ENCODE measurements around the gene DIS3L2. TPM values are rescaled to one million over a fixed set of nuclear protein-coding genes. Genes with fewer than 3 reads are reported as not detected.
A peak's percentile ranks its signal among the peaks of the same experiment; 100 is the strongest.

The DIS3L2 gene
- total RNA-seq, 2 donors from 2014 or later = 19.6 to 22.1 TPM

DNA sequence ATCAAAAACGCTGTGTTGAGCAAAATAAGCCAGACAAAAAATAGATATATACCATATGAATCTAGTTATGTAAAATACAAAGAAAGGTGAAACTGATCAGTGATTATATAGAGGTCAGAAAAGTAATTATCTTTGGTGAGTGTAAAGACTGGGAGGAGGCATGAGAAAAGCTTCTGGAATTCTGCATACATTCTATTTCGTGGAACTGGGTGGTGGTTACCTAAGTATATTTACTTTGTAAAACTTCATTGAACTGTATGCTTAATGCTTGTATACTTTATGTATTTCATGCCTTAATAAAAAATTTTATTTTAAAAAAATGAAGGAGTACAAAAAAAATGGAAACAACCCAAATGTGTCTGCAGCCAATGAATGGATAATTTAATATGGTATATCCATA, 263.9 kb downstream of the DIS3L2 start:
- Histone ChIP-seq H3K27ac (no peak overlapping the region), H3K36me3 (no peaks in the 10 kb centered on the region), H3K27me3 (no peaks in the 10 kb centered on the region), H3K4me1 (peaks cover 0 to 8% of the 10 kb centered on the region in 2 donors), H3K9me3 (no peaks in the 10 kb centered on the region), H3K4me3 (no peak overlapping the region)
- no peak for DNase-seq (ENCODE audit: low spot score)
- TF ChIP-seq, protein P1, sequence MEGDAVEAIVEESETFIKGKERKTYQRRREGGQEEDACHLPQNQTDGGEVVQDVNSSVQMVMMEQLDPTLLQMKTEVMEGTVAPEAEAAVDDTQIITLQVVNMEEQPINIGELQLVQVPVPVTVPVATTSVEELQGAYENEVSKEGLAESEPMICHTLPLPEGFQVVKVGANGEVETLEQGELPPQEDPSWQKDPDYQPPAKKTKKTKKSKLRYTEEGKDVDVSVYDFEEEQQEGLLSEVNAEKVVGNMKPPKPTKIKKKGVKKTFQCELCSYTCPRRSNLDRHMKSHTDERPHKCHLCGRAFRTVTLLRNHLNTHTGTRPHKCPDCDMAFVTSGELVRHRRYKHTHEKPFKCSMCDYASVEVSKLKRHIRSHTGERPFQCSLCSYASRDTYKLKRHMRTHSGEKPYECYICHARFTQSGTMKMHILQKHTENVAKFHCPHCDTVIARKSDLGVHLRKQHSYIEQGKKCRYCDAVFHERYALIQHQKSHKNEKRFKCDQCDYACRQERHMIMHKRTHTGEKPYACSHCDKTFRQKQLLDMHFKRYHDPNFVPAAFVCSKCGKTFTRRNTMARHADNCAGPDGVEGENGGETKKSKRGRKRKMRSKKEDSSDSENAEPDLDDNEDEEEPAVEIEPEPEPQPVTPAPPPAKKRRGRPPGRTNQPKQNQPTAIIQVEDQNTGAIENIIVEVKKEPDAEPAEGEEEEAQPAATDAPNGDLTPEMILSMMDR (IDR thresholded peaks at IDR 0.05) = no peak

DNA sequence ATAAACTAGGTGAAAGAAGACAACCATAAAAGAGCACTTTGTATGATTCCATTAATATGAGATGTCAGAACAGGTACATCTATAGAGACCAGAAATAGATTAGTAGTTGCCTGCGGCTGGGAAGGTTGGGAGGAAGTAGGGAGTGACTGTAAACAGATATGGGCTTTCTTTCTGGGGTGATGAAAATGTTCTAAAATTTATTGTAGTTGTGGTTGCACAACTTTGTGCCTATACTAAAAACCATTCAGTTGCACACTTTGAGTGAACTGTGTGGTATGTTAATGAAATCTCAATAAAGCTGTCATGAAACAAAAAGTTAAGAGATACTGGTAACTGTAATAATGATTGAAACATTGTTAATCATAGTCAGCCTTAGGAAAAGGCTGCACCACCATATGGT, 264.4 kb downstream of the DIS3L2 start:
- no peak for DNase-seq (ENCODE audit: low spot score)
- no peaks in the 10 kb centered on the region for H3K36me3 ChIP-seq
- no peaks in the 10 kb centered on the region for H3K27me3 ChIP-seq
- H3K4me1 ChIP-seq = peaks cover 0 to 8% of the 10 kb centered on the region in 2 donors
- H3K27ac ChIP-seq = no peak overlapping the region
- TF ChIP-seq, protein P1 (IDR thresholded peaks at IDR 0.05) = no peak
- H3K9me3 ChIP-seq = no peaks in the 10 kb centered on the region
- no peak overlapping the region for H3K4me3 ChIP-seq

DNA sequence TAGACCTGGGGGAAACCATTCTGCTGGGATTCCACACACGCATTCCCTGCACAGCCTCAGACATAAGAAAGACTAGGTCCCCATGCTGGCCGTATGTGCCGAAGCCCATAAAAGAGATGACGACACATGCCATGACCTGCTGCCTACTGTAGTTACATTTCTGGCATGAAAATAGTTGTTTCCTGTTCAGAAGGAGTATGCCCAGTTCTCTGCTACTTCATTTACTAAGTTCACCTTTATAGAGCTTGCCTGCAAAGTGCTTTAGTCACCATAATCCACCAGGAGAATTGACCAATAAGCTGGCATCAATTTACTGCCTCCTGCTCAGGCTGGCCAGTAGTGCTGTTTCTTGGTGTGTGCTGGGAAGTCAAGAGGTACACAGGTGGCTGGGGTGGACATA, 266.8 kb downstream of the DIS3L2 start:
- Histone ChIP-seq H3K4me3 (no peak overlapping the region), H3K4me1 (peaks cover 0 to 8% of the 10 kb centered on the region in 2 donors), H3K9me3 (no peaks in the 10 kb centered on the region), H3K27ac (no peak overlapping the region), H3K27me3 (no peaks in the 10 kb centered on the region), H3K36me3 (no peaks in the 10 kb centered on the region)
- TF ChIP-seq, protein P1 (IDR thresholded peaks at IDR 0.05) = no peak
- DNase-seq (ENCODE audit: low spot score) = no peak

DNA sequence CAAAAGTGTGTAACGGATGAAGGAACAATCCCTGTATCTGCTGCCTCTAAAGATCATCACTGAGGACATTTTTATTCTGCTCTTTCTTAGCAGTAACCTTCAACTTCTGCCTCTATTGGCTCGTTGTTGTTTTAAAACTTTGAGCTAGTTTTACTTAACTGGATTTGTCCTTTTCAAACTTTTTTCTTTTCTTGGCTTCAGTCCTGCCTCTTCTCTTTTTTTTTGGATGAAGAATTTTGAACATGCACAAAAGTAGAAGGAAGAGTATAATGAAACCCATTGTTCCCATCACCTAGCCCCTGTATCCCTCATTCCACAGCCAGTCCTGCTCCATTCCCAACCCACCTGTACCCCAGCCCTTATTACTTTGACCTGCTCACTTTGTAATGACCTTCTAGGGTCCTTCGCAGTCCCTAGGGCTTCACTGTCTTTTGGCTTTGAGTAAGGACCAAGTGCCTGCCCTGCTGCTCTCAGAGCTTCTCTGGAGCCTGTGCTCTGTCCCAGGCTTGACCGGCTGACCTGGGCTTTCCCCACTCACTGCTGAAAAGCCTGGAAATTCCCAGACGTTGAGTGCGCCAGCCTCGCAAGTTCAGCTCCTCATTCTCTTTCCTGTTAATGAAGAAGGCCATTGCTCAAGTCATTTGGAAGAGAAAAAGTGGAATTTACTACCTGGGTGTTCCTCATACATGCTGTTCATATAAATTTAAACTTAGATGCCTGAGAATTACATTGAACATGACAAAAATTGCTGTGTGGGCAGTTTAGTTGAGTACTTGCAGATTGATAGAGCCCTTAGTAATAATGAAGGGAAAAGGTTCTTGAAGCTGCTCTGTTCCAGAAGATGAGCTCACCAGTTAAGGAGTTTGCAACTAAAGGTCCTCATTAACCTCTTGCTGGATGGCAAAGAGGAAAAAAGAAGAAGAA, 267.7 kb downstream of the DIS3L2 start:
- TF ChIP-seq, protein P1 (IDR thresholded peaks at IDR 0.05) = no peak
- peaks cover 0 to 8% of the 10 kb centered on the region in 2 donors for H3K4me1 ChIP-seq
- H3K4me3 ChIP-seq = no peak overlapping the region
- no peaks in the 10 kb centered on the region for H3K9me3 ChIP-seq
- H3K27me3 ChIP-seq = no peaks in the 10 kb centered on the region
- no peaks in the 10 kb centered on the region for H3K36me3 ChIP-seq
- H3K27ac ChIP-seq = peak overlapping the region in 1 of 2 donors; percentile 14
- no peak for DNase-seq (ENCODE audit: low spot score)

DNA sequence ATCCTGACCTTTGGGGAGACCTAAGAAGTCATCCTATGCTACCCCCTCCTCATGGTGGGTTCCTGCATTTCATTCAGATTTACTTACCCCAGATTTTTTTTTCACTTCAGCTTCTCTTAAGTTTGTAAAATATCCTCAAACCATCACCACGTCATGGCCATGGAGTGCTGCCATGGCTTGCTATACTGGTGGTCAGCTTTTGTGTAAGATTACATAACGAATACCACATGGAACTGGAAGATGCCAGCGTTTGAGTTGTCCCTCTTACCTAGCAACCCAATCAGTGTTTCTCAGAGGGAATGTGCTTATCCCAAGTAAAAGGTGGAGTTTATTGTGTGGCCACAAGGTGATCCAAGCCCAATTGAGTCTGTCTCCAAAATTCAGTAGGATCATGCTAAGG, 268.4 kb downstream of the DIS3L2 start:
- DNase-seq (ENCODE audit: low spot score) = no peak
- Histone ChIP-seq H3K27ac (no peak overlapping the region), H3K27me3 (no peaks in the 10 kb centered on the region), H3K36me3 (no peaks in the 10 kb centered on the region), H3K4me3 (no peak overlapping the region), H3K4me1 (peaks cover 0 to 8% of the 10 kb centered on the region in 2 donors), H3K9me3 (no peaks in the 10 kb centered on the region)
- TF ChIP-seq, protein P1 (IDR thresholded peaks at IDR 0.05) = no peak
